K562 (cell line): ENCODE data around the gene CLIP1. TPM values are rescaled to one million over a fixed set of nuclear protein-coding genes. Genes with fewer than 3 reads are reported as not detected.

Experiments
- ARNT ChIP-seq, 2 experiments: fragments of 450-650 bp; IDR thresholded peaks; 2 replicates each; pipeline ENCODE4 v1.6.1; 2016; ENCODE audit warnings: mild to moderate bottlenecking in 1 of 2
- CHD1 ChIP-seq: fragments of 200-600 bp; sonication (generic); IDR thresholded peaks from one replicate; pipeline ENCODE4 v1.6.1; 2012; ENCODE audit warnings: mild to moderate bottlenecking, moderate library complexity, low read length, inconsistent platforms
- FOXA1 ChIP-seq: fragments of 450-650 bp; IDR thresholded peaks from 2 replicates; pipeline ENCODE4 v1.6.1; 2016; ENCODE audit warnings: mild to moderate bottlenecking, borderline replicate concordance
- ID3 ChIP-seq, 2 experiments: fragments of 250-450 bp in 1 of 2; fragments of 450-650 bp in 1 of 2; sonication (Bioruptor Pico) in 1 of 2; IDR thresholded peaks; 2 replicates each; pipeline versions ENCODE4 v1.6.1 to v1.8.0; 2016 to 2021; ENCODE audit warnings: mild to moderate bottlenecking in 2 of 2, moderate library complexity in 2 of 2, missing compliant biosample characterization in 1 of 2, missing genetic modification characterization in 1 of 2
- NCOA4 ChIP-seq: fragments of 450-650 bp; IDR thresholded peaks from 2 replicates; pipeline ENCODE4 v1.6.1; 2018; ENCODE audit warnings: mild to moderate bottlenecking; ENCODE audit not compliant: partially characterized antibody
- NEUROD1 ChIP-seq: fragments of 150-350 bp; IDR thresholded peaks from 2 replicates; pipeline ENCODE4 v1.6.1; 2014; ENCODE audit warnings: borderline replicate concordance, low read length, low read depth; ENCODE audit not compliant: partially characterized antibody
- NR2C1 ChIP-seq, 2 experiments: fragments of 450-650 bp; IDR thresholded peaks; 2 replicates each; pipeline ENCODE4 v1.6.1; 2017; ENCODE audit warnings: mild to moderate bottlenecking in 2 of 2, antibody characterized with exemption in 1 of 2, inconsistent platforms in 1 of 2, missing compliant biosample characterization in 1 of 2, missing genetic modification characterization in 1 of 2
- PURB ChIP-seq: sonication (generic); formaldehyde crosslinking; IDR thresholded peaks from 2 replicates; pipeline ENCODE4 v1.9.0; 2021; ENCODE audit warnings: low read depth, mild to moderate bottlenecking, missing genetic modification reagents
- ZBTB34 ChIP-seq: fragments of 250-450 bp; sonication (Bioruptor Pico); IDR thresholded peaks from 2 replicates; pipeline ENCODE4 v1.8.0; 2021; ENCODE audit warnings: mild to moderate bottlenecking, moderate library complexity
- ZNF318 ChIP-seq, 2 experiments: fragments of 450-650 bp; IDR thresholded peaks; 2 replicates each; pipeline ENCODE4 v1.6.1; 2016; ENCODE audit warnings: mild to moderate bottlenecking in 2 of 2, borderline replicate concordance in 1 of 2, low read depth in 1 of 2, moderate library complexity in 1 of 2
- ZNF354B ChIP-seq: fragments of 250-450 bp; sonication (Bioruptor Pico); IDR thresholded peaks from 2 replicates; pipeline ENCODE4 v1.4.0; 2020
- ZNF395 ChIP-seq: fragments of 200-800 bp; sonication (Bioruptor generic); IDR thresholded peaks from 2 replicates; pipeline ENCODE4 v1.6.1; 2017; ENCODE audit warnings: missing genetic modification characterization, missing compliant biosample characterization
- ZNF507 ChIP-seq: conservative IDR thresholded peaks from 2 replicates; pipeline ENCODE4 v1.6.1; 2017; ENCODE audit warnings: missing genetic modification characterization, missing compliant biosample characterization
- polyA plus RNA-seq, 8 experiments: library from polyadenylated mRNA; depleted of rRNA in 4 of 8; stranded (reverse) in 5 of 8; unstranded in 3 of 8; fragments of >200 nt; fragmentation: Nextera tagmentation in 2 of 8; fragmentation: Illumina TruSeq in 1 of 8; extraction: Ambion mirVana in 2 of 8; extraction: Trizol in 1 of 8; gene quantifications; 2 replicates each; pipeline versions ENCODE4 v1.2.1 to v1.2.3, GENCODE V29; 2011 to 2014; ENCODE audit warnings: inconsistent platforms in 1 of 8, missing spikeins in 1 of 8
- total RNA-seq, 7 experiments: library from RNA; depleted of rRNA in 6 of 7; stranded (reverse); fragments of >200 nt in 6 of 7; fragmentation: Illumina TruSeq in 2 of 7; extraction: Trizol in 2 of 7; gene quantifications; 2 replicates each; pipeline versions ENCODE4 v1.2.1 to v1.2.3, GENCODE V29; 2011 to 2021; ENCODE audit warnings: low replicate concordance in 1 of 7

The CLIP1 gene
- total and polyA plus RNA-seq, 9 of the 15 experiments (the other 6 are each of a cell fraction or from before 2014, with no cell fraction given): 5.8 to 33.9 (median 27.6) TPM

- TF ChIP-seq ZNF354B (CRISPR knock-in tag) (no peak; the same call in 1 of the 2 replicates), FOXA1 (no peak), PURB (no peak), ZNF395 (CRISPR knock-in tag) (peak; percentile 91), ZNF318 (IDR thresholded peaks at IDR 0.05; ENCODE audit: borderline replicate concordance in 1 of 2, low read depth in 1 of 2) (peak in 1 of 2 experiments; percentile 90; a peak in 2 of 4 replicates), ZBTB34 (CRISPR knock-in tag) (no peak), NEUROD1 (no peak), NCOA4 (no peak), ZNF507 (no peak), ID3 (CRISPR knock-in tag; IDR thresholded peaks at IDR 0.05) (peak; percentile 59; the same call in 1 of the 2 replicates), ID3 (tag; IDR thresholded peaks at IDR 0.05) (peak; percentile 57; the same call in 1 of the 2 replicates), NR2C1 (IDR thresholded peaks at IDR 0.05) (no peak), NR2C1 (tag; IDR thresholded peaks at IDR 0.05) (peak; percentile 83; the same call in 1 of the 2 replicates), ARNT (IDR thresholded peaks at IDR 0.05) (peak in 1 of 2 experiments; percentile 51; a peak in 1 of 4 replicates), CHD1 (no peak)
These were observed 55.6 kb downstream of the CLIP1 start (continued) for GRCh38 chr12:122366685-122367475.
